ENCODE results near the gene WDR18.

DNA sequence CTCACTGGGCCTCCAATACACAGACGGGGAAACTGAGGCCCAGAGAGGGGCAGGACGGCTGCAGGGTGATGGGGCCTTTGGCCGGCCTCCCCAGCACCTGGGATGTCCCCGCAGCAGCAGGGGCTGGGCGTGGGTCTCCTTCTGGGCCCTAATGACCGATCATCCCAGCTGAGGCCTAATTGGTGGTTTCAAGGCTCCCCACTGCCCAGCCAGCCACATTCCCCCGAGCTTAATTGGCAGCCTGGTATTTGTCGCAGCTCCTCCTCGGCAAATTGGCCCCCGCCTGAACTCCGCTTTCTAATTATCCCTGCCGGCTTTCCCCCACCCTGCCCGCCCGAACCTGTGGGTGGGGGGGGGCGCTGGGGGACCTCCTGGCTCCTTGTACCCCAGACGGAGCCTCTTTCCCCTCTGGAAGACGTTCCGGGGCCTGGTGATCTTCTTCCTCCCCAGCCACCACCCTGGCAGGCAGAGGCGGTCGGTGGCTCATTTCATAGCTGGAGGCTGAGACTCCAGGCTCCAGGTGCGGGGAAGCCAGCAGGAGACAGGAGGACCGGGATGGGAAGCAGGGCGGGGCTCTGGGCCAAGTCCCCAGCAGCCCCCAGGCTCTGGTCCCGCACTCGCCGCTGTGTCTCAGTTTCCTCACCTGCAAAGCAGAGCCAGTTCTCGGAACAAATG, 27.2 kb upstream of the WDR18 start:
- no peak for TF ChIP-seq CTCF (IDR thresholded peaks at IDR 0.05; ENCODE audit: low read length)
- no peak for TF ChIP-seq EZH2 (IDR thresholded peaks at IDR 0.05; ENCODE audit: borderline replicate concordance, low read length)

Data from OCI-LY1 (cell line).